Parathyroid adenoma (tissue), 2 donors: Measurements from ENCODE around the gene TENM4.
A peak's percentile ranks its signal among the peaks of the same experiment; 100 is the strongest.

ENCODE experiments used
- H2AFZ ChIP-seq: fragments of 300-600 bp; sonication (generic); one replicate; pipeline ENCODE4 v1.7.0; 2017; ENCODE audit warnings: antibody characterized with exemption, mild to moderate bottlenecking
- H3K27ac ChIP-seq: fragments of 300-600 bp; sonication (generic); one replicate; pipeline ENCODE4 v1.7.0; 2017
- H3K27me3 ChIP-seq: fragments of 300-600 bp; sonication (generic); one replicate; pipeline ENCODE4 v1.7.0; 2017; ENCODE audit warnings: low read length; ENCODE audit not compliant: control insufficient read depth, insufficient read depth
- H3K36me3 ChIP-seq: fragments of 300-600 bp; sonication (generic); one replicate; pipeline ENCODE4 v1.7.0; 2017; ENCODE audit warnings: low read length; ENCODE audit not compliant: control insufficient read depth, insufficient read depth
- H3K4me1 ChIP-seq: fragments of 300-600 bp; sonication (generic); one replicate; pipeline ENCODE4 v1.7.0; 2017; ENCODE audit warnings: control low read depth
- H3K4me2 ChIP-seq: fragments of 300-600 bp; sonication (generic); one replicate; pipeline ENCODE4 v1.7.0; 2017; ENCODE audit warnings: low read length
- H3K4me3 ChIP-seq: fragments of 300-600 bp; sonication (generic); one replicate; pipeline ENCODE4 v1.7.0; 2017; ENCODE audit warnings: low read depth, low read length
- H3K79me2 ChIP-seq: fragments of 300-600 bp; sonication (generic); one replicate; pipeline ENCODE4 v1.7.0; 2017; ENCODE audit warnings: control low read depth
- H3K9ac ChIP-seq: fragments of 300-600 bp; sonication (generic); one replicate; pipeline ENCODE4 v1.7.0; 2017; ENCODE audit warnings: mild to moderate bottlenecking
- H3K9me3 ChIP-seq: fragments of 300-600 bp; sonication (generic); one replicate; pipeline ENCODE4 v1.7.0; 2017; ENCODE audit warnings: low read length; ENCODE audit not compliant: control insufficient read depth
- CTCF ChIP-seq: fragments of 300-600 bp; sonication (generic); IDR thresholded peaks from one replicate; pipeline ENCODE4 v1.7.0; 2017; ENCODE audit warnings: antibody characterized with exemption, mild to moderate bottlenecking
- donor health status: primary hyperparathyroidism.

TENM4 gene

GRCh38 chr11:78795621-78796261 is 645.1 kb downstream of the TENM4 start:
- H3K4me2 ChIP-seq = no peak overlapping the region
- no peaks in the 10 kb centered on the region for H3K9me3 ChIP-seq
- H3K4me3 ChIP-seq = no peak overlapping the region
- H3K36me3 ChIP-seq = no peaks in the 10 kb centered on the region
- no peak overlapping the region for H3K27ac ChIP-seq
- TF ChIP-seq CTCF = no peak
- H3K27me3 ChIP-seq = no peaks in the 10 kb centered on the region
- H3K79me2 ChIP-seq = no peaks in the 10 kb centered on the region
- no peak overlapping the region for H3K9ac ChIP-seq
- peaks cover 7% of the 10 kb centered on the region for H3K4me1 ChIP-seq
- peak overlapping the region; percentile 46 for H2AFZ ChIP-seq

- Histone ChIP-seq H3K4me1 (peaks cover 4% of the 10 kb centered on the region), H2AFZ (no peak overlapping the region), H3K4me2 (no peak overlapping the region), H3K27ac (no peak overlapping the region), H3K9ac (no peak overlapping the region), H3K27me3 (no peaks in the 10 kb centered on the region), H3K4me3 (no peak overlapping the region), H3K9me3 (no peaks in the 10 kb centered on the region), H3K36me3 (no peaks in the 10 kb centered on the region), H3K79me2 (no peaks in the 10 kb centered on the region)
- TF ChIP-seq CTCF = no peak
Measured at GRCh38 chr11:78791964-78792363, 648.9 kb downstream of the TENM4 start.

- H3K79me2 ChIP-seq = no peaks in the 10 kb centered on the region
- no peaks in the 10 kb centered on the region for H3K9me3 ChIP-seq
- H3K4me3 ChIP-seq = no peak overlapping the region
- H3K9ac ChIP-seq = no peak overlapping the region
- H3K4me1 ChIP-seq = peaks cover 4% of the 10 kb centered on the region
- no peak overlapping the region for H2AFZ ChIP-seq
- no peak overlapping the region for H3K4me2 ChIP-seq
- H3K27ac ChIP-seq = no peak overlapping the region
- no peaks in the 10 kb centered on the region for H3K27me3 ChIP-seq
- no peaks in the 10 kb centered on the region for H3K36me3 ChIP-seq
- no peak for TF ChIP-seq CTCF
Measured at GRCh38 chr11:78791254-78791653, 649.6 kb downstream of the TENM4 start.

GRCh38 chr11:78790784-78791183 is 650.0 kb downstream of the TENM4 start:
- Histone ChIP-seq H3K27ac (no peak overlapping the region), H3K4me2 (no peak overlapping the region), H3K4me1 (peaks cover under 1% of the 10 kb centered on the region), H3K27me3 (no peaks in the 10 kb centered on the region), H3K79me2 (no peaks in the 10 kb centered on the region), H3K9ac (no peak overlapping the region), H2AFZ (no peak overlapping the region), H3K36me3 (no peaks in the 10 kb centered on the region), H3K4me3 (no peak overlapping the region), H3K9me3 (no peaks in the 10 kb centered on the region)
- TF ChIP-seq CTCF = no peak

- Histone ChIP-seq H3K4me1 (no peaks in the 10 kb centered on the region), H3K27me3 (no peaks in the 10 kb centered on the region), H2AFZ (no peak overlapping the region), H3K4me3 (no peak overlapping the region), H3K4me2 (no peak overlapping the region), H3K27ac (no peak overlapping the region), H3K79me2 (no peaks in the 10 kb centered on the region), H3K9ac (no peak overlapping the region), H3K9me3 (no peaks in the 10 kb centered on the region), H3K36me3 (no peaks in the 10 kb centered on the region)
- no peak for TF ChIP-seq CTCF
Measured at GRCh38 chr11:78789375-78789774, 651.5 kb downstream of the TENM4 start.
